ENCODE measurements around the gene TAF11L12.
"Not testable (repeated sequence)": the region's sequence is repeated elsewhere in the genome, so short reads cannot be mapped to it uniquely, and the experiment has no call there.

DNA sequence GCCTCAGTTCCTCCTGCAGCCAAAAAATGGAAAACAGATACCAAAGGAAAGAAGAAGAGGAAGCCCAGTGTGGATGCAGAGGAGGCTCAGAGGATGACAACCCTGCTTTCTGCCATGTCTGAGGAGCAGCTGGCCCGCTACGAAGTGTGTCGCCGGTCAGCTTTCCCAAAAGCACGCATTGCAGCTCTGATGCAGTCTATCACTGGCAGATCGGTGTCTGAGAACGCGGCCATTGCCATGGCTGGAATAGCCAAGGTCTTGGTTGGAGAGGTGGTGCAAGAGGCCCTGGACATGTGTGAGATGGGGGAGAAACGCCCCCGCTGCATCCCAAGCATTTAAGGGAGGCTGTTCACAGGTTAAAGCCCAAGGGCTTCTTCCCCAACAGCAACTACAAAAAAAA lies 39.0 kb downstream of the TAF11L12 start:
- TF ChIP-seq TAF1 (IDR thresholded peaks at IDR 0.05; ENCODE audit: low read depth); EP300 (conservative IDR thresholded peaks at IDR 0.05; ENCODE audit: poor library complexity, severe bottlenecking); POLR2AphosphoS5 (IDR thresholded peaks at IDR 0.05); EZH2 (IDR thresholded peaks at IDR 0.05; ENCODE audit: borderline replicate concordance, insufficient read depth, low read length, poor library complexity, severe bottlenecking); RAD21 (conservative IDR thresholded peaks at IDR 0.05): not testable (repeated sequence)
- TF ChIP-seq, protein P1, sequence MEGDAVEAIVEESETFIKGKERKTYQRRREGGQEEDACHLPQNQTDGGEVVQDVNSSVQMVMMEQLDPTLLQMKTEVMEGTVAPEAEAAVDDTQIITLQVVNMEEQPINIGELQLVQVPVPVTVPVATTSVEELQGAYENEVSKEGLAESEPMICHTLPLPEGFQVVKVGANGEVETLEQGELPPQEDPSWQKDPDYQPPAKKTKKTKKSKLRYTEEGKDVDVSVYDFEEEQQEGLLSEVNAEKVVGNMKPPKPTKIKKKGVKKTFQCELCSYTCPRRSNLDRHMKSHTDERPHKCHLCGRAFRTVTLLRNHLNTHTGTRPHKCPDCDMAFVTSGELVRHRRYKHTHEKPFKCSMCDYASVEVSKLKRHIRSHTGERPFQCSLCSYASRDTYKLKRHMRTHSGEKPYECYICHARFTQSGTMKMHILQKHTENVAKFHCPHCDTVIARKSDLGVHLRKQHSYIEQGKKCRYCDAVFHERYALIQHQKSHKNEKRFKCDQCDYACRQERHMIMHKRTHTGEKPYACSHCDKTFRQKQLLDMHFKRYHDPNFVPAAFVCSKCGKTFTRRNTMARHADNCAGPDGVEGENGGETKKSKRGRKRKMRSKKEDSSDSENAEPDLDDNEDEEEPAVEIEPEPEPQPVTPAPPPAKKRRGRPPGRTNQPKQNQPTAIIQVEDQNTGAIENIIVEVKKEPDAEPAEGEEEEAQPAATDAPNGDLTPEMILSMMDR (IDR thresholded peaks at IDR 0.05; ENCODE audit: poor library complexity, severe bottlenecking) = not testable (repeated sequence)
